Fibroblast of skin of abdomen (primary cell): Measurements from ENCODE around the gene DLG2.

Experiments
- DNase-seq: peaks from one replicate; pipeline ENCODE4 v3.0.0-alpha.2; 2013

DLG2 gene

GRCh38 chr11:83661491-83662350 is 1965.4 kb downstream of the DLG2 start:
- no peak for DNase-seq

- no peak for DNase-seq
Measured at GRCh38 chr11:83659466-83659865, 1967.7 kb downstream of the DLG2 start.

GRCh38 chr11:83656796-83657330 is 1970.3 kb downstream of the DLG2 start:
- DNase-seq = no peak

GRCh38 chr11:83655976-83656375 is 1971.2 kb downstream of the DLG2 start:
- DNase-seq = no peak

GRCh38 chr11:83649528-83649855 is 1977.7 kb downstream of the DLG2 start:
- no peak for DNase-seq

GRCh38 chr11:83648610-83649527 is 1978.3 kb downstream of the DLG2 start:
- no peak for DNase-seq

- no peak for DNase-seq
Measured at GRCh38 chr11:83645561-83645960, 1981.6 kb downstream of the DLG2 start.

- DNase-seq = no peak
Measured at GRCh38 chr11:83643115-83643514, 1984.0 kb downstream of the DLG2 start.

GRCh38 chr11:83642500-83642899 is 1984.6 kb downstream of the DLG2 start:
- DNase-seq = no peak

GRCh38 chr11:83641511-83641910 is 1985.6 kb downstream of the DLG2 start:
- DNase-seq = peak; percentile 73

- DNase-seq = no peak
Measured at GRCh38 chr11:83639995-83640758, 1987.0 kb downstream of the DLG2 start.

GRCh38 chr11:83635166-83635565 is 1992.0 kb downstream of the DLG2 start:
- no peak for DNase-seq

- no peak for DNase-seq
Measured at GRCh38 chr11:83630211-83630610, 1996.9 kb downstream of the DLG2 start.

GRCh38 chr11:83629775-83630174 is 1997.4 kb downstream of the DLG2 start:
- DNase-seq = no peak

GRCh38 chr11:83628622-83629355 is 1998.4 kb downstream of the DLG2 start:
- no peak for DNase-seq

- DNase-seq = no peak
Measured at GRCh38 chr11:83625336-83625735, 2001.8 kb downstream of the DLG2 start.

GRCh38 chr11:83617671-83618070 is 2009.5 kb downstream of the DLG2 start:
- DNase-seq = no peak

GRCh38 chr11:83613767-83614121 is 2013.4 kb downstream of the DLG2 start:
- DNase-seq = no peak

- no peak for DNase-seq
Measured at GRCh38 chr11:83612891-83613766, 2014.0 kb downstream of the DLG2 start.

GRCh38 chr11:83611600-83611999 is 2015.5 kb downstream of the DLG2 start:
- no peak for DNase-seq

GRCh38 chr11:83611031-83611430 is 2016.1 kb downstream of the DLG2 start:
- no peak for DNase-seq
